ENCODE results near the gene IGSF23. TPM values are rescaled to one million over a fixed set of nuclear protein-coding genes. Genes with fewer than 3 reads are reported as not detected.

The IGSF23 gene
- total RNA-seq: not detected in 2 replicates

DNA sequence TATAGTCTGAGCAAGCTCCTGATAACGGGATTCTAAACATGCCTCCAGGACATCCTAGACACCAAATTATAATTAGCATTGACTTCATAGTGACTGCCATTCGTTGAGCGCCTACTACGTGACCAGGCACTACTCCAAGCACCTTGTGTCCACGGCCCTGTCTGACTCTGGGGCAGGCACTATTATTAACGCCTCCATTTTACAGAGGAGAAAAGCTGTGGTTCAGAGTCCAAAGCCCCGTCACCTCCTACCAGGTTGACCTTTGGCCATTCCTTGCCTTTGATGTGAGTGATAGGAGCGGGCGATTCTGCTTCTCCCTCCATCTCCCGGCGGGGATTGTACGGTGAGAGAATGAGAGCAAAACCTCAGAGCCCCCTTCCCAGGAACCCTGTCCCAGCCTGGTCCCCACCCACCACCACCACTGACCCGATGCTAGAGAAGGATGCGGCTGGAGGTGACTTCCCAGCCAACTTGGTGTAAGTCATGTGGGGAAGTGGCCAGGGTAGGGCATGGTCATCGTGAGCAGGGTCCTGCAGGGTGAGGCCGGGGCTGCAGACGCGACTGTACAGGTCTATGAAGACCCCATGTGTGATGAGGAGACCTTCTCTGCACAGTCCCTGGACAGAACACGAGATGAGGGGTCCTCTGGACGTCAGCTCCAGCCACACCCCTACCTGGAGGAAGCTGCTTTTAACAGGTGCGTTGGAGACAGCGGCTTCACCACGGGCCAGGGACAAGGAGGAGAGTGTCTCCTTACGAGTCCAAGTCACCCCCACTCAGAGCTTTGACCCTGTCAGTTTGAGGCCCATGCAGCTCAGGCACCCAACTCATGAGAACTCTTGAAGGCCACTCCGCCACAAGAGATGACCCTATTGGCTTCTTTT is at the start of gene IGSF23:
IGSF23 (plus strand) TSS at position 269 of the 884 bp plus-strand sequence; CDS start at position 352, 83 bp downstream.
- no peak for FAIRE-seq
- TF ChIP-seq, protein P1, sequence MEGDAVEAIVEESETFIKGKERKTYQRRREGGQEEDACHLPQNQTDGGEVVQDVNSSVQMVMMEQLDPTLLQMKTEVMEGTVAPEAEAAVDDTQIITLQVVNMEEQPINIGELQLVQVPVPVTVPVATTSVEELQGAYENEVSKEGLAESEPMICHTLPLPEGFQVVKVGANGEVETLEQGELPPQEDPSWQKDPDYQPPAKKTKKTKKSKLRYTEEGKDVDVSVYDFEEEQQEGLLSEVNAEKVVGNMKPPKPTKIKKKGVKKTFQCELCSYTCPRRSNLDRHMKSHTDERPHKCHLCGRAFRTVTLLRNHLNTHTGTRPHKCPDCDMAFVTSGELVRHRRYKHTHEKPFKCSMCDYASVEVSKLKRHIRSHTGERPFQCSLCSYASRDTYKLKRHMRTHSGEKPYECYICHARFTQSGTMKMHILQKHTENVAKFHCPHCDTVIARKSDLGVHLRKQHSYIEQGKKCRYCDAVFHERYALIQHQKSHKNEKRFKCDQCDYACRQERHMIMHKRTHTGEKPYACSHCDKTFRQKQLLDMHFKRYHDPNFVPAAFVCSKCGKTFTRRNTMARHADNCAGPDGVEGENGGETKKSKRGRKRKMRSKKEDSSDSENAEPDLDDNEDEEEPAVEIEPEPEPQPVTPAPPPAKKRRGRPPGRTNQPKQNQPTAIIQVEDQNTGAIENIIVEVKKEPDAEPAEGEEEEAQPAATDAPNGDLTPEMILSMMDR (IDR thresholded peaks at IDR 0.05; ENCODE audit: insufficient read depth, low read length, severe bottlenecking): no peak

DNA sequence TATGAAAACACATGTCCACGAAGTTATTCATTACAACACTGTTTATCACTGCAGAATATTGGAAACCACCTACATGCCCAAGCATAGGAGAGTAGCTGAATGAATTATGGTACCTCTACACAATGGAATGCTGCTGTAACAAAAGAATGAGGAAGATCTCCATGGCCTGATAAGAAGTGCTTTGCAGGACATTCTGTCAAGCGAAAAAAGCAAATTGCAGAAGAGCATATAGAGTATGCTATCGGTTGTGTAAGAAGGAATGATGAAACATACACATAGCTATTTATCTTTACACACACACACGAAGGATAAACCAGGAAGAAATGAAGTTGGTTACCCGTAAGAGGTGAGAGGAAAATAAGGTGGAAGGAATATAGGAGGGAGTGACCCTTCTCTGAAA is 46.4 kb upstream of the IGSF23 start:
- FAIRE-seq: no peak
- TF ChIP-seq, protein P1 (IDR thresholded peaks at IDR 0.05; ENCODE audit: insufficient read depth, low read length, severe bottlenecking): no peak
- Histone ChIP-seq H3K4me3 (ENCODE audit: low read depth, low read length) (no peak overlapping the region), H3K36me3 (ENCODE audit: control insufficient read depth, insufficient read depth, low read length) (no peaks in the 10 kb centered on the region), H3K27me3 (ENCODE audit: control insufficient read depth, insufficient read depth, low read length) (no peaks in the 10 kb centered on the region)
- DNase-seq (ENCODE audit: low read depth): peak; percentile 72

More for the DNA sequence above, at the start of gene IGSF23:
- Histone ChIP-seq H3K27me3 (ENCODE audit: control insufficient read depth, insufficient read depth, low read length) (no peaks in the 10 kb centered on the region), H3K36me3 (ENCODE audit: control insufficient read depth, insufficient read depth, low read length) (no peaks in the 10 kb centered on the region), H3K4me3 (ENCODE audit: low read depth, low read length) (no peak within 1 kb of the TSS)
- no peak for DNase-seq (ENCODE audit: low read depth)

DNA sequence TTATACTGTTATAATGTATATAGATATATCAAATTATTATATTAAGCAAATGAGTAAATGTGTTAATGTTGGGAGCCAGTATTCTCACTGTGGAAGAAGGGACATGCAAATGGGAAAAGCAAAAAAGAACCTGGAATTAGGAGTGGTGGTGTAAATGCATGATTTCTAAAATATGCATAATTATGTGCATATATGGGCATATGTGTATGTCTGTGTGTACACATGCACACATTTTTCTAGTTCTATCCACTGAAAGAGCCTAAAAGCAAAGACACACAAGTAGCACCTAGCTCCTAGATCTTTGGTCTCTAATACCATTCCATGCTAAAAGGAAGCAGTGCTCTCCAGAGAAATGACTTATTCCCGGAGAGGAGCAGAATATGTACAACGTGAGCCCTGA is 45.6 kb upstream of the IGSF23 start:
- DNase-seq (ENCODE audit: low read depth): no peak
- TF ChIP-seq, protein P1 (IDR thresholded peaks at IDR 0.05; ENCODE audit: insufficient read depth, low read length, severe bottlenecking): no peak
- FAIRE-seq: peak; percentile 13
- H3K36me3 ChIP-seq (ENCODE audit: control insufficient read depth, insufficient read depth, low read length): no peaks in the 10 kb centered on the region
- no peak overlapping the region for H3K4me3 ChIP-seq (ENCODE audit: low read depth, low read length)
- no peaks in the 10 kb centered on the region for H3K27me3 ChIP-seq (ENCODE audit: control insufficient read depth, insufficient read depth, low read length)

GRCh38 chr19:44570603-44570983 is 42.8 kb upstream of the IGSF23 start:
- FAIRE-seq: peak; percentile 72
- no peaks in the 10 kb centered on the region for H3K36me3 ChIP-seq (ENCODE audit: control insufficient read depth, insufficient read depth, low read length)
- DNase-seq (ENCODE audit: low read depth): no peak
- TF ChIP-seq, protein P1 (IDR thresholded peaks at IDR 0.05; ENCODE audit: insufficient read depth, low read length, severe bottlenecking): no peak
- H3K4me3 ChIP-seq (ENCODE audit: low read depth, low read length): no peak overlapping the region
- no peaks in the 10 kb centered on the region for H3K27me3 ChIP-seq (ENCODE audit: control insufficient read depth, insufficient read depth, low read length)

DNA sequence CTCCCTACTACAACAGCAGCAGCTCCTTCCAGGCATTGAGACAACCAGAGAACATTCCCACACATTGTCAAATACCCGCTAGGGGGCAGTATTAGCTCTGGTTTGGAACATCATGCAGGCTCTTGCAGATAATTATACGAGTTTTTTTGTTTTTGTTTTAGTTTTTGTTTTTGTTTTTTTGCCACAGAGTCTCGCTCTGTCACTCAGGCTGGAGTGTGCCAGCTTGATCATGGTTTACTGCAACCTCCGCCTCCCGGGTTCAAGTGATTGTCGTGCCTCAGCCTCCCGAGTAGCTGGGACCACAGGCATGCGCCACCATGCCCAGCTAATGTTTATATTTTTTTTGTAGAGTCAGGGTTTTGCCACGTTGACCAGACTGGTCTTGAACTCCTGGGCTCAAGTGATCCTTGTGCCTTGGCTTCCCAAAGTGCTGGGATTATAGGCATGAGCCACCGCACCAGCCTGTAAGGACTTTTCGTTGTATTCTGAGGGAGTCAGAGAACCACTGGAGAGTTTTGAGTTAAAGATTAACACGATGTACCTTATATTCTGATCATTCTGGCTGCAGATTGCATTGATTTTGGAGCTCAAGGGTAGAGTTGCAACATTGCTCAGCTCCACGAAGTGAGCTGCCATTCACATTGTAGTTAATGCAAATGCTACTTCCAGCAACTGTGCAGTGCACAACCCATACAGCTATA is 42.2 kb upstream of the IGSF23 start:
- Histone ChIP-seq H3K36me3 (ENCODE audit: control insufficient read depth, insufficient read depth, low read length) (no peaks in the 10 kb centered on the region), H3K4me3 (ENCODE audit: low read depth, low read length) (no peak overlapping the region), H3K27me3 (ENCODE audit: control insufficient read depth, insufficient read depth, low read length) (no peaks in the 10 kb centered on the region)
- no peak for FAIRE-seq
- DNase-seq (ENCODE audit: low read depth): peak; percentile 72
- TF ChIP-seq, protein P1 (IDR thresholded peaks at IDR 0.05; ENCODE audit: insufficient read depth, low read length, severe bottlenecking): peak; percentile 73
